GM12801 (cell line): ENCODE results near the gene DOCK4.

Source experiments
- TF ChIP-seq, protein P1 (sequence below): IDR thresholded peaks from one replicate; pipeline ENCODE4 v1.5.1; 2011; ENCODE audit warnings: control low read depth; ENCODE audit not compliant: insufficient read length; ENCODE audit errors: extremely low read depth

DOCK4 gene

DNA sequence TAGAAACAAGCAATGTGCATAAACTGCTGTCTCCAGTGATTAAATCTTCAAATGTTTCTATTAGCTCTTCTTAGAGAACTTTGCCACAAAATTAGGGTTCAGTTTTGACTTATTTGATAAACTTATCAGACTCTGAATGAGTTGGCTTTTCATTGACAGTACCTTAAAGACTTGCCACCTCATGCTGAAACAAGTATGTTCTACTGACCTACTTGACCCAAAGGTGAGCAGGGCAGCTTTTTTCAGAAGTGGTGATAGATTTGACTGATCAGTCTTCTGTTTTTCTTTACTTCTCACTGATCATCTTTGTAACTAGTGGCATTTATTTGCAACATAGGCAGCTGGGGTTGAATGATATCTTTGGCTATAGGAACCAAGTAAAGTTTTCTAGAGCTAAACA, 8.1 kb upstream of the DOCK4 start:
- TF ChIP-seq, protein P1, sequence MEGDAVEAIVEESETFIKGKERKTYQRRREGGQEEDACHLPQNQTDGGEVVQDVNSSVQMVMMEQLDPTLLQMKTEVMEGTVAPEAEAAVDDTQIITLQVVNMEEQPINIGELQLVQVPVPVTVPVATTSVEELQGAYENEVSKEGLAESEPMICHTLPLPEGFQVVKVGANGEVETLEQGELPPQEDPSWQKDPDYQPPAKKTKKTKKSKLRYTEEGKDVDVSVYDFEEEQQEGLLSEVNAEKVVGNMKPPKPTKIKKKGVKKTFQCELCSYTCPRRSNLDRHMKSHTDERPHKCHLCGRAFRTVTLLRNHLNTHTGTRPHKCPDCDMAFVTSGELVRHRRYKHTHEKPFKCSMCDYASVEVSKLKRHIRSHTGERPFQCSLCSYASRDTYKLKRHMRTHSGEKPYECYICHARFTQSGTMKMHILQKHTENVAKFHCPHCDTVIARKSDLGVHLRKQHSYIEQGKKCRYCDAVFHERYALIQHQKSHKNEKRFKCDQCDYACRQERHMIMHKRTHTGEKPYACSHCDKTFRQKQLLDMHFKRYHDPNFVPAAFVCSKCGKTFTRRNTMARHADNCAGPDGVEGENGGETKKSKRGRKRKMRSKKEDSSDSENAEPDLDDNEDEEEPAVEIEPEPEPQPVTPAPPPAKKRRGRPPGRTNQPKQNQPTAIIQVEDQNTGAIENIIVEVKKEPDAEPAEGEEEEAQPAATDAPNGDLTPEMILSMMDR, result no peak

GRCh38 chr7:112213735-112214134, 7.5 kb upstream of the DOCK4 start:
- TF ChIP-seq, protein P1, result no peak

DNA sequence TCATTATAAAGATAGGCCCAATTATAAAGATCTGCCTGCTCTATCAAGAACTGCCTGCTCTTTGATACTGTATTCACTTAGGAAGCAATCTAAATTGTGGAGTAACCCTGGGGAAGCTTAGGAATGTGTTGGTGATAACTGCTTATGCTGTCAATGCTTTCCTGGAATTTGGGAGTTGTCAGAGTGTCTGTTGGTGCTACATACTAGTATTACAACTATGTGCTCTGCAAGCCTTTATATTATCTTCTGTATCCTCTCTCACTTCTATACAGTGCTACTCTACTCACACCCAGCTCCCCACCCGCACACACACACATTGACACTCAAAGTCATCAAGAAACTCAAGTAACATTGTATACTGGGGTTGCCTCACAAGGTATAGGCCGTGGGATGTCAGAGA, 6.4 kb upstream of the DOCK4 start:
- TF ChIP-seq, protein P1, result no peak

DNA sequence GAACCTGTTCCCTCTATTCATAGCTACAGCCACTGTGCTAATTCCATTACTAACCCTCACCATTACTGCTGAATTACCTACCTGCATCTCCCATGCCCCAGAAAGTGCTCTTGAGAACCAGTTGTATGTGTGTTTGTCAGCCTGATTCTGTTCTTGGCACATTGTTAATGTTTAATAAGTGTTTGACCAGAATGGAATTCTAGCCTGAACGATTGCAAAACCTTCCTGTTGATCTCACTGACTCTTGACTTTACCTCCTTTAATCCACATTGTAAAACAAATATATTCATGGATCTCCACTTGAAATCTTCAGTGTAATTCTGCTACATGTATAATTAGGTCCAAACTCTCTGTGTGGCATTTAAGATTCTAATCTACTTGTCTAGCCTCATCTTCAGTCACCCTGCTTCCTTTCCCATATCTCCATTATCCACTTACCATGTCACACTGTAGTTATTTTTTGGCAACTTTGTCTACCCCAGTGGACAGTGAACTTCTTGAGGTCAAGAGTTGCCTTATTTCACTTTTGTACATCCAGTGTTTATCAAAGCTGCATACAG, 5.2 kb upstream of the DOCK4 start:
- TF ChIP-seq, protein P1, result no peak

GRCh38 chr7:112207765-112208164, 1.6 kb upstream of the DOCK4 start:
- TF ChIP-seq, protein P1, result no peak

DNA sequence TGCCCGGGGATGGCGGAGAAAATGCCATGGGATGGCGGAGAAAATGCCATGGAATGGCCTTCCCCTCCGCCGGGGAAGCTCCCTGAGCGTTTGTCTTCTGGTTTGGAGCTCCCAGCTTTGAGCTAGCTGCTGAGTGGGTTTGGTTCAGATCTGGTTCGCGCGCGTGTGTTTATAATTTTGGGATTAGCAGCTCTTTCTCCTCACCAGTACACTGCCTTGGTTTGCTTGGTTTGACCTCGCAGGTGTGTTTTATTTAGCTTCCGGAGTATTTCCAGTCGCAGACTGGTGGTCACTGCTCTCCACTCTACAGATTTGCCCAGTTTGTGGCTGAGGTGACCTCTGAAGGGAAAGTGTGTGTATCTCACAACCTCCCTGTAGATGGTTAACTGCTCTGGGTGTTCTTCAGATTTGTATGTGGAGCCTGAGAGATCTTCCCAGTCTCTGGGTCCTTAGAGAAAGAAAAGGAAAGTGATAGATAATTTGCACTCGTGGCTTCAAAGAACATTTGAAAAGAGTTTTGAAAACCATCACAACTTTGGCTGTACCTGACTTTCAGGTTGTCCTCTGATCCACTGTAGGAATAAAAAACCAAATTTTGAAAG, 893 bp upstream of the DOCK4 start:
- TF ChIP-seq, protein P1, result no peak

DNA sequence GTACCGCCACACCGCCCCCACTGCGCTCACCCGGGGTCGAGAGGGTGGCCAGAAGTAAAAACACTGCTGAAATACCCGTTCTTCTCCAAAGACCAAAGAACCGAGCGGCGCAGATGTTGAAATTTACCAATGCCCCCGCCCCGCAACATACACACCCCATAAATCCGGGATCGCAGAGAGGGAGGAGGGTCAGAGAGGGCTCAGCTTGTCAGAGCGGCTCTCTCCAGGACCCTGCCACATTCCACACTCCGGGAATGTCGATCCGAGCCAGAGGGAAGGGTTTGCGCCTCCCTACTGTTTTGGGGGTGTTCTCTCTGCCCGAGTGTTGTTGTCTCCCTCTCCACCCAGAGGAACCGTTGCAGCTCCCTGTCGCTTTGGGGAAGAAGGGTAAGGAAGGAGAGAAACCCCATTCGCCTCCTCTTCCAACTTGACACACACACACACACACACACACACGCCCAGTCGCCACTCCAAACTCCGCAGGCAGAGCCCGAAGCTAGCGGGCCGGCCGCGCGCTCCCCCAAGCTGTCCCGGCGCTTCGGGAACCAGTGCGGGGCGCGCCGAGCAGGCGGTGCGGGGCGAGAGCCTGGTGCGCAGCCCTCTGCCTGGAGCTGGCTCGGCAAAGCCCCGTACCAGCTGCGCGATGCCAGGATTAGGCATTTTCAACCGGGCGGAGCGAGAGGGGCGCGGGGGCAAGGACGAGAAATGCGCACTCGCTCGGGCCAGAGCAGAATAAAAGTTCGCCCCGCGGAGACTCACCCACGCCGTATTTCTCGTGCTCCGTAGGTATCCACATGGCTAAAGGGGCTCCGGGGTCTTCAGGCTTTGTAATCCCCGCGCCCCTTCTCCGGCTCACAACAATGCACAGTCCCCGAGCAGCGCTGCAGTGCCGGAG, 609 bp downstream of the DOCK4 start:
- TF ChIP-seq, protein P1, result no peak
